UCSD-AML1 (cell line): ENCODE data around the gene SMYD3.

Experiments
- DNase-seq: peaks from one replicate; lab custom pipeline; 2025; ENCODE audit not compliant: unreplicated experiment; lab: John Stamatoyannopoulos, UW

SMYD3 gene

DNA sequence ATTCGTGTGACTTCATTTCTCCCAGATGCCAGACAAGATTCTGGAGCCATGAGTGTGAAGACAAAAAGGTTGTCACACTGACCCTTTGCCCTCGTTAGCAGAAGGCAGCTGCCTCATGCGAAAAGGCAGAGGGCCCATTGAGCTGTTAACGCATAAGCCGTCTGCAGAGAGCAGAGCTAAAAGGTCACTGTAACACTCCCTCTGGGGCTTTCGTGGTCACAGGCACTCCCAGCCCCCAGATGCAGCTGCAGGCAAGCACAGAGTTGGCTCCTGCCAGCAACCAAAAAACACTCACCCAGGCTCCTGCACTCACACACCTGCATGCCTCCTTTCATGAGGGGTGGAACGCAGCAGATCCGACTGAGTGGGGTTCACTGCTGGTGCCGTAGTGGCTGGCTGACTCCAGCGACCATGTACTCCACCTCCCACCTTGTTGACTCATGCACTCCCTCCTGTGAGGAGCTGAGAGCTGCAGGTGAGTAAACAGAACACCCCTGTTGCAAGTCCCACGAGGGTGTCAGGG, 287.5 kb downstream of the SMYD3 start:
- peak; percentile 28 for DNase-seq

DNA sequence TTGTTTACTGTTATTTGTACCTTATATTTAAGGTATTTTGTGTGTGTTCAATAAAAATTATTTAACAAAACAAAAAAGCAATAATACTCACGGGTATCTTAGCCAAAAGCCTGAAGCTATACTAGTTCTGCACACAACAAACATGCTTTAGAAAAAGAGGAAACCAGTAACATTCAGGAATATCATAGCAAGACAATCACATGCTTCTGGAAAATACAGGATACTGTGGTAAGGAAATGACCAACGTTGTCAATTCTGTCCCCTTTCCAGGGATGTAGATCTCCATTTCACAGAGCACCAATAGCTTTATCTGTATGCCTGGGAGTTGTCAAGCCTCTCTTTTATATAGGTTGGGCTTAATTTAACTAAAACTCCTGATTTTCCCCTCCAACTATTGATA, 288.4 kb downstream of the SMYD3 start:
- DNase-seq: no peak

DNA sequence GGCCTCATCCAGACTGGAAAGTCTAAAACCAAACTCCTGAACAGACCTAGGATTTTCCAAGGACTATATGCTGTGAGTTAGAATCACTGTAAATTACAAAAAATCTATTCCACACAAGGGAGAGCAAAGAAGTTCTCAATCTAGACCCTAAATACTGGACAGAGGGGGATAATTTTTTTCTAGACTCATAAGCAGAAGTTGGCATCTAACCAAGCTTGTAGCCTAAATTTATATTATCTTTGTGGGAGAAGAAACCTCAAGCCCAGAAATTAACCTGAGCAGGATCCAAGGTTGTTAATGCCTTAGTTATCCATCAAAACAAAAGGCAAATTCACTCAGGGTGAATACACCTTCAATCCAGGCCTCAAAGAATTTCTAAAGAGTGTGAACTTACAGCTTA, 290.2 kb downstream of the SMYD3 start:
- no peak for DNase-seq

DNA sequence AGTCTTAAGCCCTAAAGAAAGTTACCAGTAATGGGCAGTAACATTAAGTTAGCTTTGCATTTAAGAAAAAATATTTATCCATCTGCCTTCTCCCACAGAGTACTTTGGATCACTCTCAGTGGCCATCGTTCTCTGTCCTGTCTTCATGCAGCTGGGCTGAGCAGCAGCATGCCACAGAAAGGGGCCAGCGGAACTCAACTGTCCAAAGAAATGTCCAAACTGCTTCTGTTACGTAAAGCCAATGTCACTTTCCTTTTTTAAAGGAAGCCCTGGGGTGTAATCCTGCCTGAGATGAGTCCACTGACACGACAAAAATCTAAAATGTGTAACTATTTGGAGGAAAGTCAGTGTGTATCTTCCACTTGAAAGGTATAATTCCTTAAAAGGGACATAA, 291.6 kb downstream of the SMYD3 start:
- DNase-seq: no peak

DNA sequence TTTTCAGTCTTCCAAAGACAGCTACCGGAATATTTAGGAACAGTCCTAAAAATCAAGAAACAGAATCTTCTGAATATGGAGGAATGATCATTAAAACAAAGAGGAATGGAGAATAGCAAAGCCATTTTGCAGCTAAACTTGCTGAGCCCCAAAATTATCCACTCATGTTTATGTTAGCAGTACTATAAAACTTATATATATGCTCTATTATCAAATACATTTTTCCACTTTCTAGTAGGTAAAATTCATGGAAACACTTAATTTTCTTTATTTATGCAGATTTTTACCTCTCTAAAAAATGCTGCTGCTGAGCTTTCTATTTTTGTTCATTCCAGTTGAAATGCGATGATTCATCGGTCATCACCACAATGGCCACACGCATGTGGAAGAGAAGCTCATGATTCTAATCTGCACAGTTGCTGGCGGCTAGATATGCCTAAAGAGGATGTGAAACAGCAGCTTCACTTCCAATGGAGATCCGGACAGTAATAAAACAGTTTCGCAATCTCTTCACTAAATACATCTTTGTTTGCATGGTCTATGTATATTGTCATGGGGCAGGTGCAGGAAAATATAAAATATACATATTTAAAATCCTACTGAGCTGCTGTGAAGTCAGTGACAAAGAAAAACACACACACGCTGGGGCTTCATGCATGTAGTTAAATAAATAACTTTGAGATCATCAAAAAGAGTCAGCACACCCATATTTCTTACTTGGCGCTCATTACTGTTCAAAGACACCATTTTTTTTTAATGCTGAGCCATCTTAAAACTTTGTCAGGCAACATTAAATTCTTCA, 292.2 kb downstream of the SMYD3 start:
- peak; percentile 62 for DNase-seq

DNA sequence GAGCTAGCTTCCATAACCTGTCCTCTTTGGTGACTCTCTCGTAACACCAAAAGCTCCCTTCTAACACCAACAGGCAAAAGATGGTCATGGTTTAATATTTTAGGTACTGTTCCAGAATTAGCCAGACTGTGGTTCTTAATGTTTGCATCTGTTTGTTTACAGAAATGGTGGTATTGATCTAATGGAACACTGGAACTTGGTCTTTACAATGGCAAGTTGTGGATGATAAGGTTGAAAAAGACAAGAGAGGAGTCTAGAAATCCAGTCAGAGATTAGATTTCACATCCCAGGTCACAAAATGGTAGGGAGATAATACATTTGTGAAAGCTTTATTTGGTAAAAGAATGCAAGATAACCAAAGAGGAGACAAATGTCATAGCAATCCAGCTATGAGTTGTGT, 293.1 kb downstream of the SMYD3 start:
- no peak for DNase-seq

DNA sequence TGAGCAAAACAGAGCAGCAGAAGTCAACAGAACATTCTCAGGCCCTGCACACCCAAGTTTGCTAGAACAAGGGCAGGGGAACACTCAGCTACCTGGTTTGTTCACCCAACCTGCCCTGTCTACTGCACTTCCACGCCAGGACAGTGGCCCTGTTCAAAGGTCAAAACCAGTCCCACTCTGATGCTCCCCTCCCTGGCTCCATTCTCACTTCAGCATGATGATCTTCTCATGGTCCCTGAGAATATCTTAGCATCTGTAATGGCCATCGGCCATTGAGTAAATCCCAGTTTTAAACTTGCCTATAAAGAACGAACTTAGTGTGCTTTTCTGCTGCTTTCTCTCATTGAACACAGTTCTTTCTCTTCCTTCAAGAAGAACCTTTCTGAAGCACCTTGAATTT, 293.6 kb downstream of the SMYD3 start:
- no peak for DNase-seq

DNA sequence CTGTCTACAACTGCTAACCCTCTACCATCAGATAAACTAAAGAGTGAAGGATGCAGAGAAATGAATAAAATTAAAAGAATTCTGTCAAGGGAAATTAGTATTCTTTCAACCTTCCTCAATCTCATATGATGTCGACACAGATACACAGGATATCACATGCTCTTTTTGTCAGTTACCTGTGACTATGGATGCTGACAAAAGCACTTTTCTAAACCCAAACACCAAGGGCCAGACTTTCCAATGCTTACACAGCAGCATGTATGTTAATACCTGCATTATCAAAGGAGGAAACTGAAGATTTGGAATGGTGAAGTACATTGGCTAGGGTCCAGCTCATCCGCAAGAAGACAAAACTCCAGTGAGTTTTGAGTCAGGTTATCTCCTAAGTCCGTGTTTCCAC, 294.0 kb downstream of the SMYD3 start:
- DNase-seq: no peak

DNA sequence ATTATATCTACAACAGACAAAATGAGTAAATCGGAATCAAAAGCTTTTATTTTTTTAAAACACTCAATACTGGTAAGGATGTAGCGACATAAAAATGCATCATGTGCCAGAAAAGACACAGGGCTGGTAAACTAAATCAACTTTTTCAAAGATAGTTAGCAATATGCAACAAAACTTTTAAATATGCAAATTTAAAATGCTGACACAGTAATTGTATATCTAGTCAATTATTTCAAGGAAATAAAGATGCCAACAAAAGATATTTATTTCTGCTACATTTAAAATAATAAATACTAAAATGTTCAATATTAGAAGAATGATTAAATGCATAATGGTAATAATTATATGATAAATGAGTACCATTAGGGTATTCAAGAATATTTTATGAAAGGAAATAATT, 295.1 kb downstream of the SMYD3 start:
- DNase-seq: no peak

DNA sequence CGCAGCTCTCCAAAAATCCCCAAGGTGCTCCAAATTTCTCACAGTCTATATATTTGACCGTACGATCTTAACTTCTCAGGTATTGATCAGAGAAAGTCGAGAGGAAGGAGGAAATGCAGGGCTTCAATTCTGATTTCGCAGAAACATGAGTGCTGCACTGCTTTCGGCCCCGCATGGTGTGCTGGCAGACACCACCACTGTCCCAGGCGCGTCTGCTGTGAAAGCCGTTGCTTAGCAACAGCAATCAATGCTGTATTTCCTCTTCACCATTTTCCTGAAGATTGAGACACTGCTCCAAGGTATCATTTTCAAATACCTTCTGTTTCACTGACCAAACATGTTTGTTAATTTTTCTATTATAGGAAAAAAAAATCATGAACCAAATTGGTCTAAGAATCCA, 296.3 kb downstream of the SMYD3 start:
- no peak for DNase-seq

DNA sequence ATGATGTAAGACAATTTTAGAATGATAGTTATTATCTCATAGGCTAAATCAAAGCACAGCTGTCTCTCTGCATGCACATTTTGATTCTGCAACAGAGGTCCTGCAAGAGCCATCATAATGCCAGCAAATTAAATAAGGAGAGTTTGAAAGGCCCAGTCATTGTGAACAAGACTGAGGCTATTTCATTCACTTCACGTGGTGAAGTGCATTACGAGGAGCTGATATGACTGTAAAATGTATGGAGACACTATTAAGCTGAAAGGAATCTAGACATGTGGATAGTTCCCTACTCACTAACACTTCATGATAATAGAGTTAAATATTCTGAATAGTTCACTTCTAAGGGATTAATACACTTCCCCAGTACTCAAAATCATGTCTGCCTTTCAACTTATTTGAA, 299.0 kb downstream of the SMYD3 start:
- DNase-seq: no peak

DNA sequence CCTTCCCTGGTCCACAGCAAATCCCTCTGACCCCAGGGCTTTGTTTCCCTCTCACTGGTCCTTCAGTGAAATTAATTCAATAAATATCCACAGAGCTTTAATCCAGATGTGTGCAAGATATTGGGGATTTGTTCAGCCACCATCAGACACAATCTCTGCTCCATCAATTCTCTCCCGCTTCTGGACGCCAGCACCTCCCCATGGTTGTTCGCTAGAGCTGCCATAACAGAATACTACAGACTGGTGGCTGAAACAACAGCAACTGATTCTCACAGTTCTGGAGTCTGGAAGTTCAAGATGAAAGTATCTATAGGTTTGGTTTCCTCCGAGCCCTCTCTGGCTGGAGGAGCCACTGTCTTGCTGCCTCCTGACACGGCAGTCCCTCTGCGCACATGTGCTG, 303.9 kb downstream of the SMYD3 start:
- DNase-seq: no peak

DNA sequence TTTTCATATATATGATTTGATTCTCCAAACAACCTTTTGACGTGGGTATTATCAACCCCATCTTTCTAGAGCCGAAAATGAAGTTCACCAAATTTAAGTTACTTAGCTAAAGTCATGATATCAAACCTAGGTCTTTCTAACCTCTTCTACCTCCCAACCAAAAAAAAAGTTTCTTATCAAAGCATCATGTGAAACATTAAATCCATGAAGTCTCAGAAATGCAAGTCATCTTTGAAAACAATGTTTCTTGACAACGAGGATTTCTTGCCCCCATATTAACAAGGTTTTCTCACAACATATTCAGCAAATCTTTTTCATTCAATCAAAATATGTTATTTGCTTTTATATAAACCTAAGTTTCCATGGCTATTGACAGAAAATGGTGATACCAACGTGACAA, 306.3 kb downstream of the SMYD3 start:
- DNase-seq: no peak

DNA sequence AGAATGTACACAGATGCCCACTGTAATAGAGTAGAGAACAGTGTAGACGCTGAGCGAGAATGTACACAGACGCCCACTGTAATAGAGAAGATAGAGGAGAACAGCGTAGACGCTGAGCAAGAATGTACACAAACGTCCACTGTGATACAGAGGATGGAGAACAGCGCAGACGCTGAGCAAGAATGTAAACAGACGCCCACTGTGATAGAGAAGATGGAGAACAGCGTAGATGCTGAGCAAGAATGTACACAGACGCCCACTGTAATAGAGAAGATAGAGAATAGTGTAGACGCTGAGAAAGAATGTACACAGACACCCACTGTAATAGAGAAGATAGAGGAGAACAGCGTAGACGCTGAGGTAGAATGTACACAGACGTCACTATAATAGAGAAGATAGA, 306.9 kb downstream of the SMYD3 start:
- DNase-seq: no peak

DNA sequence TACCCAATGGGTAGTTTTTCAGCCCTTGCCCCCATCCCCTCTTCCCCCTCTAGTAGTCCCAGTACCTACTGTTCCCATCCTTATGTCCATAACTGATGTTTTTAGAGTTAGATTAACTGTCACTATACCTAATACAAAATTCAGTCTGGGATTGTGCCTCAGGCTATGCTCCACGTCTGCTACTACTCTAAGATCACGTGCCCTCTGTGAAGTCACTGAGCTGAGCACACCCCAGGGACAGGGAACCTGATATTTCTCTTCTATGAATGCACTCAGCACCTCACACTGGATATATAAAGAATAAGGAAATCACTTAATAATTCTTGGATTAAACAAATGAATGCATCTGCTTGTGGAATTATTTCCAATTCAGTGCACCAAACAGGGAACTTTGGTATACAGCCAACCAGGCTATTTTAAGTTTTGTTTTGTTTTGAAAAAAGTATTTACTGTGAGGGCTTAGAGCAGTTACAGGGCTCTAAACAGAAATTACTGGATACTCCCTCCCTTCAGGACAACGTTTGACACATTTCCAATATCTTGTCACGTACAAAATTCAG, 307.9 kb downstream of the SMYD3 start:
- DNase-seq: no peak

DNA sequence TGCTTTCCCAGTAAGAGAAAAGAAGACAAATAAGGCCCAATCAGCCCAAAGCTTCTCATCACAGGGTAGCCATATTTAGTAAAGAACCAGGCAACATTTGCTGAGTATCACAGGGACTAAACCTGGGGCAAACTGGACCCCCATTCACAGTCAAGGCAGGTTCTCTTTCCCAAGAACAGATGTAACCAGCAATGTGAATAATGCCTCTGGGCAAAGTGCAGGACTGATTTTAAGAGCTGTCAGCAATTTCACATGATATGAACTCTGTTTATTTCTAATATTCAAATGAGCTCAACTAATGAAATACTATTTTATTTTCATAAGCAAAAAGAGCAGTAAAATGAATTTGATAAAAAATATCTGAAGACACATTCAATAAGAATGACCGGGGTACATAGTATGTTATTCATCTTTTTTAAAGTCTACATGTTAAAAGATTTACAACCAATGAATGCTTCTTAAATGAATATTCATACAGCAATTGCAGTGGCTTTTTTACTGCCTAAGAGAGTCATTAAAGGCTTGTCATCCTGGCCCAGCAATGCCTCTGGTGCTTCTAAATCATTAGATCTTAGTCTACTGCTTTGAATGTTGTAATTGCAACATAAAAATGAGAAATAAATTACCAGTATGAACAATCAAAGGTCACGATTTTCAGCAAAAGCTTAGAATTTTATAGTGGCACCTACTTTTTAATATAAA, 308.8 kb downstream of the SMYD3 start:
- DNase-seq: no peak

DNA sequence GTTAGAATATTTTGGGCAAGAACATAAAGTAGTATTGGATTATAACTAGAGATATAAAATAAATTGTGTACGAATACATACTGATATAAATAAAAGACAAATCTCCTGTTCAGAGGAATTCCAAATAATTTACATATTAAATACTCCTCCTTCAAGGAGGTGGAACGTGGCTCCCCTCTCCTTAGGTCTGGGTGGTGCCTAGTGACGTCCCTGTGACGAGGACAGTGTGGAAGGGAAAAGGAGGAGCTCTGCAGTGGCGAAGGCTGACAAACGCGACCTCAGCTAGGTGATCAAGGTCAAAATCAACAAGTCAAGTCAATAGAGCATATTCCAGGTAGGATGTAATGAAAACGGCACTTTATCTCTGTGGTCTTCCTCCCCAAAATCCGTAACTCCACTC, 310.0 kb downstream of the SMYD3 start:
- no peak for DNase-seq

DNA sequence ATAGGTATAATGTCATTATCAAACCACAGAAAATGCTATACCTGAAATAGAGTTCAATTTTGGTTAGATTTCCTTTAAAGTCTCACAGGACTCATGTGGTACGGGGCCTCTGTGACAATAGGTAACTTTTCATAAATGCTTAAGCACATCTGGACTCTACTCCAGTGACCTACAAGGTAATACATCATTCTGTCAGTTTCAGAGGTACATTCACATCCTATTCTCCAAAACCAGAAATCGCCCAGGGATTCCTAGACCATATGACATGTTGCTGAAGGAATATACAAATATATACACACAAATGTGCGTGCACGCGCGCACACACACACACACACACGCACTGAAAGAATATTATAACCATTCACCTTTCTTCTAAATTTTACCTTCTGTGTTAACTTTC, 311.8 kb downstream of the SMYD3 start:
- no peak for DNase-seq

DNA sequence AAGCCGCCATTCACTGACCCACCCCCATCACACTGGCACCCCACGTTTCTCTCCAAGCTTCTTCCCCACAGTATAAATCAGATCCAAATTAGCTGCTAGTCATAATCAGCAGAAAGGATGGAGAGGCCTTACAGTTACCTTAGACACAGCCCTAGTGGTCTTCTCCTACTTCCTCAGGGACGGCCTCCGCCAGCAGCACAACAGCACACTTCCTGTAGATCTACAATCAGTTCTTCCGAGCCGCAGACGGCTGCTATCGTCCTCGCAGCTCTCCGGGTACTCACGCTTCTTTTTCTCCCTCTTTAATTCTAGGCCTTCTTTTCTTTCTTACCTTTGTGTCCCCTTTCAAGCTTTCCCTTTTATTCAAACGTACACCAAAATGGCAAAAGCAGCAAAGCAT, 313.5 kb downstream of the SMYD3 start:
- DNase-seq: no peak

DNA sequence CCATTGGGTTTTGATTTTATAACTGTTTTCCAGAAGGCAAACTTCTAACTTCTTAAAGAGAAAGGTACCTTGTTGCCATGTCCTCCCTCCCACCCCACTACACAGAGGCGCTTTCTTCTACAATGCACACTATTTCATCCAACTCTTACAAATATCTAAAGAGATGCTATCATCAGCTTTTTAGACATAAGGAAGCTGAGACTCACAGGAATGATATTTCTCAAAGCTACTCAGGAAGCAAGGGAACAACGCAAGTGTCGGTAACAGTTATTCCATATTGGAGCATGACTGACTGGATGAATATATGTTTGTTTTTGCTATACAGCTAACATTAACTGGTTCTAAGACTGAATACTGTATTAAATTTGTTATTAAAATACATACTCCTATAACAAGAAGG, 318.0 kb downstream of the SMYD3 start:
- DNase-seq: no peak

DNA sequence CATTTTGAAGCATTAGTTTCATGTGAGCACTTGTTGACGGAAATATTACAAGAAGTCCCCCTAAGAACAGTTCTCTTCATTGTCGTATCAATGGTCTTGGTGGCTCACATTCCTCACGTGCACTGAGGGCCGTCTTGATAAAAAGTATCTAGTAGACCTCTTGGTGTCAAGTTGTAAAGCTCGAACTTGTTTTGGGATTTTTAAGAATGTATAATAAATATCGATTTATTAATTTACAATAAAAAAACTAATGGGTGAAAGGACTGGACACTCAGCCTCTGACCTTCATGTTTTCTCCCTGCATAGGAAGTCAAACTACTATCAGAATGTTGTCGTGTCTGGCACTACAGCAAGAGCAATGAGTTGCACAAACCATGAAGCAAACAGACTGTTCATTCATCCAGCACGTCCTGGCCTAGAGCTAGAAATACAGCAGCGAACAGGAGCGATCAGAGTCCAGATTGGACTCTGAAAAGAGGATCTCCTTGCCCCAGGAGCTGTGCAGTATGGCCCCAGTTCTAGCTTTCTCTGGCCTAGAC, 319.2 kb downstream of the SMYD3 start:
- no peak for DNase-seq

DNA sequence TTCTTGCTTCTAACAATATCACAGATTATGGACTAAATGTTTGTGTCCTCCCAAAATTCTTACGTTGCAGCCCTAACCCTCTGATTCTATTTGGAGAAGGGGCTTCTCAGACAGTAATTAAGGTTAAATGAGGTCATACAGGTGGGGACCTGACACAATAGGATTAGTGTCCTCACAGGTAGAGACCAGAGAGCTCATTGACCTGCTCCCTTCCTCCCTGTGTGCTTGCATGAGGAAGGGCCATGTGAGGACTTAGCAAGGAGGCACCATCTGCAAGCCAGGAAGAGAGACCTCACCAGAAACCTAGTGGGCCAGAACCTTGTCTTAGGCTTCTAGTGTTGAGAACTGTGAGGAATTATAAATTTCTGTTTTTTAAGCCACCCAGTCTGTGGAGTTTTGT, 322.6 kb downstream of the SMYD3 start:
- no peak for DNase-seq
